GM18517 (cell line): ENCODE results near the gene MAML3.

ENCODE experiments used
- ATAC-seq: cut with Tn5 transposase; IDR thresholded peaks from one replicate; pipeline ENCODE4 v1.9.1; 2021; ENCODE audit warnings: mild to moderate bottlenecking, moderate library complexity; ENCODE audit not compliant: unreplicated experiment

Gene MAML3

GRCh38 chr4:139672732-139673131 lies 481.3 kb downstream of the MAML3 start:
- no peak for ATAC-seq

GRCh38 chr4:139672215-139672614 lies 481.8 kb downstream of the MAML3 start:
- no peak for ATAC-seq

GRCh38 chr4:139670775-139671174 lies 483.2 kb downstream of the MAML3 start:
- ATAC-seq, result no peak

GRCh38 chr4:139669890-139670289 lies 484.1 kb downstream of the MAML3 start:
- no peak for ATAC-seq

DNA sequence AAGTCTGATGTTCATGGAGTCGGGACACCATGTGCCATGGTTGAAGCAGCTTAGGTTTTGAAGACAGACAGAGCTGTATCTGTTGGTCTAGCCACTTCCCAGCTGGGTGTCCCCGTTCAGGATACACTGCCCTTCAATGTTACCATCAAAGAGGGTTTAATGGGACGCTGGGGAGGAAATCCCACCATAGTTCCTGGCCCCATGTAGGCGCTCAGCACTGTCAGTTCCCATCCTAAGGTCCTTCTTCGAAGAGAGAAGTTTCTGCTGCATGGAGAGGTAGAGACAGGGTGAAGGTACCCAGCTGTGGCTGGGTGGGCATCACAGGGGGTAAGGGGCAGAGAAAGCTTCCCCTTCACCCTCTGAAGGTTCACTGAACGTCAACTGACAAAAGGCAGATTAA lies 484.6 kb downstream of the MAML3 start:
- no peak for ATAC-seq

- no peak for ATAC-seq
These were observed 485.3 kb downstream of the MAML3 start for GRCh38 chr4:139668658-139669201.

GRCh38 chr4:139668036-139668435 lies 485.9 kb downstream of the MAML3 start:
- no peak for ATAC-seq
